OCI-LY1 (cell line): Measurements from ENCODE around the gene EPB41L2.

ENCODE experiments used
- H2AFZ ChIP-seq: fragments of 200-600 bp; sonication (generic), shearing (Covaris generic); 2 replicates; pipeline ENCODE4 v1.6.0; 2014; ENCODE audit warnings: antibody characterized with exemption, mild to moderate bottlenecking, low read length
- H3F3A ChIP-seq: fragments of 200-600 bp; sonication (generic), shearing (Covaris generic); 2 replicates; pipeline ENCODE4 v1.6.0; 2014; ENCODE audit warnings: mild to moderate bottlenecking, antibody characterized with exemption, low read length, moderate library complexity; ENCODE audit not compliant: insufficient read depth
- H3K27ac ChIP-seq: fragments of 200-600 bp; sonication (generic); 2 replicates; pipeline ENCODE4 v1.5.1; 2014; ENCODE audit warnings: low read length, mixed run types, mild to moderate bottlenecking, low read depth; ENCODE audit not compliant: poor library complexity, severe bottlenecking
- H3K27me3 ChIP-seq: fragments of 200-600 bp; sonication (generic); 2 replicates; pipeline ENCODE4 v1.6.0; 2014; ENCODE audit warnings: antibody characterized with exemption, mild to moderate bottlenecking, low read length, moderate library complexity; ENCODE audit not compliant: insufficient read depth
- H3K36me3 ChIP-seq: fragments of 200-600 bp; sonication (generic); 2 replicates; pipeline ENCODE4 v1.6.1; 2014; ENCODE audit warnings: mild to moderate bottlenecking, antibody characterized with exemption, low read length, moderate library complexity, mixed read lengths; ENCODE audit not compliant: insufficient read depth
- H3K4me1 ChIP-seq: fragments of 200-600 bp; sonication (generic); 2 replicates; pipeline ENCODE4 v1.5.1; 2014; ENCODE audit warnings: mild to moderate bottlenecking, low read length, moderate library complexity; ENCODE audit not compliant: insufficient read depth, severe bottlenecking
- H3K4me2 ChIP-seq: fragments of 200-600 bp; sonication (generic), shearing (Covaris generic); 2 replicates; pipeline ENCODE4 v1.6.1; 2014; ENCODE audit warnings: low read length
- H3K4me3 ChIP-seq: fragments of 200-600 bp; sonication (generic); 2 replicates; pipeline ENCODE4 v1.5.1; 2014; ENCODE audit warnings: low read length, low read depth, mild to moderate bottlenecking, mixed read lengths; ENCODE audit not compliant: poor library complexity, severe bottlenecking
- H3K79me2 ChIP-seq: fragments of 200-600 bp; shearing (Covaris generic); 2 replicates; pipeline ENCODE4 v1.6.1; 2016; ENCODE audit warnings: mixed run types, low read length, mixed read lengths; ENCODE audit not compliant: insufficient read depth
- H3K9ac ChIP-seq: fragments of 200-600 bp; sonication (generic), shearing (Covaris generic); 2 replicates; pipeline ENCODE4 v1.6.1; 2014; ENCODE audit warnings: mild to moderate bottlenecking, low read length, mixed read lengths
- H3K9me2 ChIP-seq: fragments of 200-600 bp; sonication (generic), shearing (Covaris generic); 2 replicates; pipeline ENCODE4 v1.6.1; 2014; ENCODE audit warnings: low read depth, mild to moderate bottlenecking, low read length, mixed read lengths
- H3K9me3 ChIP-seq: fragments of 200-600 bp; shearing (Covaris generic); 2 replicates; pipeline ENCODE4 v1.6.1; 2014; ENCODE audit warnings: low read length, mixed read lengths
- H4K20me1 ChIP-seq: fragments of 200-600 bp; sonication (generic), shearing (Covaris generic); 2 replicates; pipeline ENCODE4 v1.6.0; 2016; ENCODE audit warnings: mild to moderate bottlenecking, low read length; ENCODE audit not compliant: insufficient read depth
- EZH2 ChIP-seq: fragments of 200-600 bp; sonication (generic), shearing (Covaris generic); IDR thresholded peaks from 2 replicates; pipeline ENCODE4 v1.8.0; 2017; ENCODE audit warnings: borderline replicate concordance, mixed run types, mild to moderate bottlenecking, antibody characterized with exemption, low read length, moderate library complexity, mixed read lengths
- TF ChIP-seq, protein P1 (sequence below): fragments of 200-600 bp; sonication (generic), shearing (Covaris generic); IDR thresholded peaks from 2 replicates; pipeline ENCODE4 v1.5.1; 2017; ENCODE audit warnings: mild to moderate bottlenecking, antibody characterized with exemption, low read length, moderate library complexity, mixed read lengths

The EPB41L2 gene

DNA sequence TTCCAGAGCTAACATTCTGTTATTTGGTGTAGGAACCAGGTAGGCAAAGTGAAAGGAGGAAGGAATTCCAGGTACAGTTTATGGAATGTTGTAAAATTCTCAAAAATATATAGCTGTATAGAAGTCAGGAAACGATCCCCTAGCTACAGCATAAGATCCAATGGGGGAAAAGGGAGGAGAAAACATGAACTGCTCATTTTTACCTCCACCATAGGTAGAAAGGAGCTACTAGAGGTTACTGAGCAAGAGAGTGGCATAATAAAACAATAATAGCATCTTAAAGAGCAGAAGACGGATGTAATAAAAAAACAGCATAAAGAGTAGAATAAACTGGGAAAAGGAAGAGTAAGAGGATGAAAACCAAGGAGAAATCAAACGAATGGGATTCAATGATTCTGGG, 26.9 kb downstream of the EPB41L2 start:
- Histone ChIP-seq H3K36me3 (no peaks in the 10 kb centered on the region), H4K20me1 (no peaks in the 10 kb centered on the region), H3K9me2 (no peaks in the 10 kb centered on the region), H2AFZ (no peak overlapping the region), H3K9me3 (no peaks in the 10 kb centered on the region), H3K4me3 (no peak overlapping the region), H3K79me2 (no peaks in the 10 kb centered on the region), H3K9ac (no peak overlapping the region), H3K27me3 (no peaks in the 10 kb centered on the region), H3K27ac (no peak overlapping the region), H3K4me1 (no peaks in the 10 kb centered on the region), H3K4me2 (no peak overlapping the region), H3F3A (no peaks in the 10 kb centered on the region)
- TF ChIP-seq, protein P1, sequence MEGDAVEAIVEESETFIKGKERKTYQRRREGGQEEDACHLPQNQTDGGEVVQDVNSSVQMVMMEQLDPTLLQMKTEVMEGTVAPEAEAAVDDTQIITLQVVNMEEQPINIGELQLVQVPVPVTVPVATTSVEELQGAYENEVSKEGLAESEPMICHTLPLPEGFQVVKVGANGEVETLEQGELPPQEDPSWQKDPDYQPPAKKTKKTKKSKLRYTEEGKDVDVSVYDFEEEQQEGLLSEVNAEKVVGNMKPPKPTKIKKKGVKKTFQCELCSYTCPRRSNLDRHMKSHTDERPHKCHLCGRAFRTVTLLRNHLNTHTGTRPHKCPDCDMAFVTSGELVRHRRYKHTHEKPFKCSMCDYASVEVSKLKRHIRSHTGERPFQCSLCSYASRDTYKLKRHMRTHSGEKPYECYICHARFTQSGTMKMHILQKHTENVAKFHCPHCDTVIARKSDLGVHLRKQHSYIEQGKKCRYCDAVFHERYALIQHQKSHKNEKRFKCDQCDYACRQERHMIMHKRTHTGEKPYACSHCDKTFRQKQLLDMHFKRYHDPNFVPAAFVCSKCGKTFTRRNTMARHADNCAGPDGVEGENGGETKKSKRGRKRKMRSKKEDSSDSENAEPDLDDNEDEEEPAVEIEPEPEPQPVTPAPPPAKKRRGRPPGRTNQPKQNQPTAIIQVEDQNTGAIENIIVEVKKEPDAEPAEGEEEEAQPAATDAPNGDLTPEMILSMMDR, result no peak
- TF ChIP-seq EZH2, result no peak

DNA sequence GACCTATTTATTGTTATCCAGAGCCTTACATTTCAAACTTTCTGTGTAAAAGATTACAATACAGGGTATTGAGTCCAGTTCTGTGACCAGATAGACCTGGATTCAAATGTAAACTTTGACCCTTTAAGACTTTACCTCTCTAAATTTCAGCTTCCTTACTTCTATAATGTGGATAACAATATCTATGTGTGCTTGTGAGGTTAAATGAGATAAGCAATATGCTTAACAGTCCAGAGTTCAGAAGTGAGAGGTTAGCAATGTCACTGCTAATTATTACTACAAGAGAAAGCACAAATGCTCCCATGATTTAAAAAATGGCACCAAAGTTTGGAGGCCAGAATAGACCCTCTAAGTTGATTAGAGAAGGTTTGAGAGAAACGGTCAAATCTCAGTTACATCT, 27.5 kb downstream of the EPB41L2 start:
- Histone ChIP-seq H3F3A (no peaks in the 10 kb centered on the region), H3K9me2 (no peaks in the 10 kb centered on the region), H2AFZ (no peak overlapping the region), H3K9me3 (no peaks in the 10 kb centered on the region), H3K4me1 (no peaks in the 10 kb centered on the region), H3K9ac (no peak overlapping the region), H3K27ac (no peak overlapping the region), H3K36me3 (no peaks in the 10 kb centered on the region), H3K27me3 (no peaks in the 10 kb centered on the region), H3K79me2 (no peaks in the 10 kb centered on the region), H3K4me3 (no peak overlapping the region), H3K4me2 (no peak overlapping the region), H4K20me1 (no peaks in the 10 kb centered on the region)
- TF ChIP-seq, protein P1, result no peak
- TF ChIP-seq EZH2, result no peak

DNA sequence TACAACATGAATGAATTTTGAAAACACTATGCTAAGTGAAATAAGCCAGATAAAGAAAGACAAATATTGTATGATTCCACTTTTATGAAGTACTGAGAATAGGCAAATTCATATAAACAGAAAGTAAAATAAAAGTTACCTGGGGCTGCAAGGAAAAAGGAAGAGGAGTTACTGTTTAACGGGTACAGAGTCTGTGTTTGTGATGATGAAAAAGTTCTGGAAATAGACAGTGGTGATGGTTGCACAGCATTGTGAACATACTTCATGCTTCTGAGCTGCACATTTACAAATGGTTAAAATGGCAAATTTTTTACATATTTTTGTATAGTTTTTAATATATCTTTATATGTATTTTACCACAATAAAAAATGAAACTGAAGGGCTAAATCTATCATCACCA, 29.4 kb downstream of the EPB41L2 start:
- TF ChIP-seq EZH2, result no peak
- TF ChIP-seq, protein P1, result no peak

More for the DNA sequence above, 29.4 kb downstream of the EPB41L2 start:
- Histone ChIP-seq H2AFZ (no peak overlapping the region), H3K9me2 (no peaks in the 10 kb centered on the region), H3K27me3 (no peaks in the 10 kb centered on the region), H4K20me1 (no peaks in the 10 kb centered on the region), H3K4me2 (no peak overlapping the region), H3K79me2 (no peaks in the 10 kb centered on the region), H3K4me3 (no peak overlapping the region), H3K9me3 (no peaks in the 10 kb centered on the region), H3F3A (no peaks in the 10 kb centered on the region), H3K36me3 (no peaks in the 10 kb centered on the region), H3K27ac (no peak overlapping the region), H3K4me1 (no peaks in the 10 kb centered on the region), H3K9ac (no peak overlapping the region)
